HEK293T (cell line): ENCODE results near the gene SSBP2.

ENCODE experiments used
- CTCF ChIA-PET: fragments of 350-600 bp; formaldehyde crosslinking; extraction: SDS; loops from one replicate; lab custom pipeline; 2021; ENCODE audit warnings: antibody characterized with exemption, inconsistent platforms; lab: Yijun Ruan, JAX
- POLR2A ChIA-PET: fragments of 350-600 bp; formaldehyde crosslinking; extraction: SDS; loops from one replicate; lab custom pipeline; 2020; ENCODE audit warnings: antibody characterized with exemption, inconsistent platforms; lab: Yijun Ruan, JAX
- DNase-seq: peaks from one replicate; pipeline ENCODE4 v3.0.0; 2012; ENCODE audit warnings: mixed read lengths; ENCODE audit errors: extremely low spot score
- ARNT ChIP-seq: fragments of 450-650 bp; IDR thresholded peaks from 2 replicates; pipeline ENCODE4 v1.6.1; 2017; ENCODE audit warnings: mild to moderate bottlenecking
- BHLHE40 ChIP-seq: fragments of 450-650 bp; IDR thresholded peaks from 2 replicates; pipeline ENCODE4 v1.6.1; 2016; ENCODE audit warnings: mild to moderate bottlenecking, moderate library complexity, borderline replicate concordance
- CTBP1 ChIP-seq: fragments of 450-650 bp; IDR thresholded peaks from 2 replicates; pipeline ENCODE4 v1.6.1; 2016; ENCODE audit warnings: borderline replicate concordance
- ELF4 ChIP-seq: fragments of 450-650 bp; IDR thresholded peaks from 2 replicates; pipeline ENCODE4 v1.6.1; 2017; ENCODE audit warnings: antibody characterized with exemption
- FOXA1 ChIP-seq: fragments of 450-650 bp; IDR thresholded peaks from 2 replicates; pipeline ENCODE4 v1.6.1; 2016; ENCODE audit warnings: mild to moderate bottlenecking
- FOXK2 ChIP-seq: fragments of 450-650 bp; IDR thresholded peaks from 2 replicates; pipeline ENCODE4 v1.6.1; 2016; ENCODE audit warnings: mild to moderate bottlenecking
- FOXM1 ChIP-seq: fragments of 450-650 bp; IDR thresholded peaks from 2 replicates; pipeline ENCODE4 v1.6.1; 2017; ENCODE audit warnings: mild to moderate bottlenecking, borderline replicate concordance
- HDGF ChIP-seq: fragments of 450-650 bp; IDR thresholded peaks from 2 replicates; pipeline ENCODE4 v1.6.1; 2017; ENCODE audit warnings: antibody characterized with exemption, borderline replicate concordance
- L3MBTL2 ChIP-seq: fragments of 450-650 bp; conservative IDR thresholded peaks from 2 replicates; pipeline ENCODE4 v1.6.1; 2016; ENCODE audit warnings: mild to moderate bottlenecking
- LEF1 ChIP-seq: fragments of 450-650 bp; IDR thresholded peaks from 2 replicates; pipeline ENCODE4 v1.6.1; 2017; ENCODE audit warnings: mild to moderate bottlenecking, borderline replicate concordance
- NFRKB ChIP-seq: fragments of 450-650 bp; IDR thresholded peaks from 2 replicates; pipeline ENCODE4 v1.6.1; 2016; ENCODE audit warnings: mild to moderate bottlenecking, moderate library complexity
- PKNOX1 ChIP-seq: fragments of 450-650 bp; IDR thresholded peaks from 2 replicates; pipeline ENCODE4 v1.6.1; 2016
- SP1 ChIP-seq: fragments of 450-650 bp; IDR thresholded peaks from 2 replicates; pipeline ENCODE4 v1.6.1; 2017
- SUZ12 ChIP-seq: fragments of 450-650 bp; IDR thresholded peaks from 2 replicates; pipeline ENCODE4 v1.6.1; 2016; ENCODE audit warnings: mild to moderate bottlenecking
- TARDBP ChIP-seq: fragments of 450-650 bp; IDR thresholded peaks from 2 replicates; pipeline ENCODE4 v1.6.1; 2016
- ZNF384 ChIP-seq: fragments of 450-650 bp; IDR thresholded peaks from 2 replicates; pipeline ENCODE4 v1.6.1; 2016

The SSBP2 gene

GRCh38 chr5:81530919-81531318, 220.0 kb downstream of the SSBP2 start:
- POLR2A ChIA-PET = no interaction called here
- CTCF ChIA-PET = no interaction called here
- DNase-seq = no peak
- TF ChIP-seq SP1 = no peak
- TF ChIP-seq FOXK2 = no peak

GRCh38 chr5:81525690-81526089, 225.2 kb downstream of the SSBP2 start:
- no peak for DNase-seq
- POLR2A ChIA-PET = no interaction called here
- CTCF ChIA-PET = no interaction called here
- no peak for TF ChIP-seq ZNF384
- no peak for TF ChIP-seq NFRKB
- TF ChIP-seq SUZ12 = no peak
- no peak for TF ChIP-seq BHLHE40
- no peak for TF ChIP-seq L3MBTL2
- no peak for TF ChIP-seq LEF1
- no peak for TF ChIP-seq ARNT
- TF ChIP-seq TARDBP = no peak
- no peak for TF ChIP-seq FOXA1
- no peak for TF ChIP-seq PKNOX1

- CTCF ChIA-PET = interaction anchor here (1.1 kb wide), 1 partner anchor 8 kb away, joined by 3 read pairs; no protein-coding TSS in a partner anchor
- DNase-seq = no peak
- POLR2A ChIA-PET = no interaction called here
- TF ChIP-seq ARNT (no peak), FOXM1 (no peak), FOXA1 (no peak), LEF1 (no peak), NFRKB (no peak), CTBP1 (no peak), FOXK2 (no peak), ZNF384 (no peak), SUZ12 (no peak), PKNOX1 (no peak), HDGF (no peak)
These were observed 226.9 kb downstream of the SSBP2 start for GRCh38 chr5:81524015-81524414.

GRCh38 chr5:81522571-81522970, 228.3 kb downstream of the SSBP2 start:
- POLR2A ChIA-PET = no interaction called here
- TF ChIP-seq ELF4 (no peak), HDGF (no peak), NFRKB (no peak), FOXK2 (no peak), LEF1 (no peak), TARDBP (no peak), L3MBTL2 (no peak), CTBP1 (no peak), PKNOX1 (no peak), BHLHE40 (no peak), FOXA1 (no peak), FOXM1 (no peak), ARNT (no peak), ZNF384 (no peak), SP1 (no peak), SUZ12 (no peak)
- CTCF ChIA-PET = no interaction called here
- DNase-seq = no peak

- POLR2A ChIA-PET = no interaction called here
- no peak for DNase-seq
- CTCF ChIA-PET = no interaction called here
- TF ChIP-seq ELF4 (no peak), LEF1 (no peak), FOXK2 (no peak), BHLHE40 (no peak), PKNOX1 (no peak), SUZ12 (no peak), ARNT (no peak), CTBP1 (no peak), L3MBTL2 (no peak), FOXA1 (no peak), HDGF (no peak), TARDBP (no peak), NFRKB (no peak), FOXM1 (no peak), SP1 (no peak), ZNF384 (no peak)
These were observed 230.1 kb downstream of the SSBP2 start for GRCh38 chr5:81520769-81521168.

- ChIA-PET CTCF (no interaction called here), POLR2A (no interaction called here)
- TF ChIP-seq HDGF (no peak), ARNT (no peak)
- no peak for DNase-seq
These were observed 231.5 kb downstream of the SSBP2 start for GRCh38 chr5:81519217-81519905.
